ENCODE data around the gene PIGV.
A peak's percentile ranks its signal among the peaks of the same experiment; 100 is the strongest.
"Not testable (repeated sequence)": the region's sequence is repeated elsewhere in the genome, so short reads cannot be mapped to it uniquely, and the experiment has no call there.

Gene PIGV

GRCh38 chr1:26833432-26834405, 46.0 kb downstream of the PIGV start:
- peak overlapping the region; percentile 62 for H3K4me2 ChIP-seq (ENCODE audit: low read length)
- H3K79me2 ChIP-seq (ENCODE audit: control insufficient read depth, low read length) = peaks cover 26% of the 10 kb centered on the region
- H3K36me3 ChIP-seq (ENCODE audit: control insufficient read depth, low read length) = peaks cover 58% of the 10 kb centered on the region
- no peaks in the 10 kb centered on the region for H3K9me3 ChIP-seq (ENCODE audit: control insufficient read depth, insufficient read depth, low read length)
- TF ChIP-seq CTCF (IDR thresholded peaks at IDR 0.05; ENCODE audit: low read depth, low read length, poor library complexity, severe bottlenecking) = peak; percentile 37
- no peak for TF ChIP-seq EZH2phosphoT487 (IDR thresholded peaks at IDR 0.05; ENCODE audit: borderline replicate concordance, low read length)
- H3K27me3 ChIP-seq (ENCODE audit: control insufficient read depth, low read length) = no peaks in the 10 kb centered on the region
- H3K9me2 ChIP-seq (replicated peaks; ENCODE audit: control insufficient read depth, low read length) = no peaks in the 10 kb centered on the region
- H3K27ac ChIP-seq (ENCODE audit: low read depth, low read length) = peak overlapping the region; percentile 77
- peaks cover 38% of the 10 kb centered on the region for H3K4me1 ChIP-seq (ENCODE audit: control insufficient read depth, low read length)
- H3K4me3 ChIP-seq (ENCODE audit: low read length) = peak overlapping the region; percentile 58
- no peaks in the 10 kb centered on the region for H4K20me1 ChIP-seq (ENCODE audit: control insufficient read depth, insufficient read depth, low read depth, low read length)
- peaks cover 10% of the 10 kb centered on the region; the same call in 1 of the 2 replicates for H3F3A ChIP-seq (ENCODE audit: control insufficient read depth, insufficient read depth)

GRCh38 chr1:26837665-26838064, 49.9 kb downstream of the PIGV start:
- H3K79me2 ChIP-seq (ENCODE audit: control insufficient read depth, low read length); H3K27ac ChIP-seq (ENCODE audit: low read depth, low read length); H4K20me1 ChIP-seq (ENCODE audit: control insufficient read depth, insufficient read depth, low read depth, low read length); H3F3A ChIP-seq (ENCODE audit: control insufficient read depth, insufficient read depth); H3K9me2 ChIP-seq (replicated peaks; ENCODE audit: control insufficient read depth, low read length); H3K4me2 ChIP-seq (ENCODE audit: low read length); H3K9me3 ChIP-seq (ENCODE audit: control insufficient read depth, insufficient read depth, low read length); H3K27me3 ChIP-seq (ENCODE audit: control insufficient read depth, low read length); H3K4me3 ChIP-seq (ENCODE audit: low read length): not testable (repeated sequence)
- Histone ChIP-seq H3K4me1 (ENCODE audit: control insufficient read depth, low read length) (peaks cover 28% of the 10 kb centered on the region), H3K36me3 (ENCODE audit: control insufficient read depth, low read length) (peaks cover 57% of the 10 kb centered on the region)

- Histone ChIP-seq H3K27ac (ENCODE audit: low read depth, low read length) (no peak overlapping the region), H3K4me3 (ENCODE audit: low read length) (no peak overlapping the region), H3K9me3 (ENCODE audit: control insufficient read depth, insufficient read depth, low read length) (no peaks in the 10 kb centered on the region), H3K4me2 (ENCODE audit: low read length) (no peak overlapping the region), H3K4me1 (ENCODE audit: control insufficient read depth, low read length) (peaks cover 18% of the 10 kb centered on the region), H3K9me2 (replicated peaks; ENCODE audit: control insufficient read depth, low read length) (no peaks in the 10 kb centered on the region), H3K36me3 (ENCODE audit: control insufficient read depth, low read length) (peaks cover 51% of the 10 kb centered on the region), H3F3A (ENCODE audit: control insufficient read depth, insufficient read depth) (no peaks in the 10 kb centered on the region), H3K79me2 (ENCODE audit: control insufficient read depth, low read length) (no peaks in the 10 kb centered on the region; the same call in 1 of the 2 replicates), H4K20me1 (ENCODE audit: control insufficient read depth, insufficient read depth, low read depth, low read length) (no peaks in the 10 kb centered on the region), H3K27me3 (ENCODE audit: control insufficient read depth, low read length) (no peaks in the 10 kb centered on the region)
- TF ChIP-seq CTCF (IDR thresholded peaks at IDR 0.05; ENCODE audit: low read depth, low read length, poor library complexity, severe bottlenecking) (no peak), EZH2phosphoT487 (IDR thresholded peaks at IDR 0.05; ENCODE audit: borderline replicate concordance, low read length) (no peak)
These were observed 51.0 kb downstream of the PIGV start for GRCh38 chr1:26838474-26839338.
